SK-N-SH treated with all-trans-retinoic acid at 6 μM for 48 hours (cell line): ENCODE measurements around the gene ESAM.

Experiments used
- ATAC-seq: fragments of 200-7000 bp; cut with Tn5 transposase; 3 replicates; pipeline ENCODE4 v1.9.1; 2020; ENCODE audit warnings: mild to moderate bottlenecking, moderate library complexity
- ARNTL ChIP-seq: fragments of 450-650 bp; formaldehyde crosslinking; IDR thresholded peaks from 2 replicates; pipeline ENCODE4 v1.5.0; 2020; ENCODE audit warnings: low read depth, mild to moderate bottlenecking, moderate library complexity, borderline replicate concordance
- BACH2 ChIP-seq: fragments of 250-450 bp; sonication (Bioruptor Pico); IDR thresholded peaks from 2 replicates; pipeline ENCODE4 v1.9.0; 2021; ENCODE audit warnings: mild to moderate bottlenecking, borderline replicate concordance
- CREB5 ChIP-seq: fragments of 250-450 bp; sonication (Bioruptor Pico); IDR thresholded peaks from 2 replicates; pipeline ENCODE4 v1.5.1; 2020; ENCODE audit warnings: low read depth, mild to moderate bottlenecking, moderate library complexity
- CSDC2 ChIP-seq: fragments of 250-450 bp; sonication (Bioruptor Pico); IDR thresholded peaks from 2 replicates; pipeline ENCODE4 v1.5.0; 2020; ENCODE audit warnings: mild to moderate bottlenecking, moderate library complexity
- CSRNP3 ChIP-seq: fragments of 250-450 bp; sonication (Bioruptor Pico); IDR thresholded peaks from 2 replicates; pipeline ENCODE4 v1.5.1; 2021; ENCODE audit warnings: mild to moderate bottlenecking, moderate library complexity
- ESRRG ChIP-seq: fragments of 250-450 bp; sonication (Bioruptor Pico); IDR thresholded peaks from 2 replicates; pipeline ENCODE4 v1.6.1; 2021; ENCODE audit warnings: mild to moderate bottlenecking
- GLIS3 ChIP-seq: fragments of 250-450 bp; sonication (Bioruptor Pico); IDR thresholded peaks from 2 replicates; pipeline ENCODE4 v1.5.0; 2020; ENCODE audit warnings: mild to moderate bottlenecking, moderate library complexity
- ISL1 ChIP-seq: fragments of 250-450 bp; sonication (Bioruptor Pico); IDR thresholded peaks from 2 replicates; pipeline ENCODE4 v2.1.2; 2022; ENCODE audit warnings: mild to moderate bottlenecking, moderate library complexity
- OSR1 ChIP-seq: fragments of 250-450 bp; sonication (Bioruptor Pico); IDR thresholded peaks from 2 replicates; pipeline ENCODE4 v1.8.0; 2022; ENCODE audit warnings: moderate library complexity, mild to moderate bottlenecking, inconsistent platforms
- PATZ1 ChIP-seq: fragments of 250-450 bp; sonication (Bioruptor Pico); IDR thresholded peaks from 2 replicates; pipeline ENCODE4 v1.8.0; 2020; ENCODE audit warnings: mild to moderate bottlenecking, moderate library complexity, borderline replicate concordance
- POU6F1 ChIP-seq: fragments of 250-450 bp; sonication (Bioruptor Pico); IDR thresholded peaks from 2 replicates; pipeline ENCODE4 v1.8.0; 2021; ENCODE audit warnings: low read depth, mild to moderate bottlenecking, moderate library complexity, borderline replicate concordance
- RARB ChIP-seq: fragments of 250-450 bp; sonication (Bioruptor Pico); IDR thresholded peaks from 2 replicates; pipeline ENCODE4 v1.8.0; 2021; ENCODE audit warnings: mild to moderate bottlenecking, moderate library complexity
- SNAI2 ChIP-seq: fragments of 250-450 bp; sonication (Bioruptor Pico); IDR thresholded peaks from 2 replicates; pipeline ENCODE4 v1.5.0; 2020; ENCODE audit warnings: mild to moderate bottlenecking, moderate library complexity
- TCF4 ChIP-seq: fragments of 250-450 bp; sonication (Bioruptor Pico); IDR thresholded peaks from 2 replicates; pipeline ENCODE4 v1.8.0; 2021; ENCODE audit warnings: mild to moderate bottlenecking, moderate library complexity, borderline replicate concordance
- TOX ChIP-seq: fragments of 250-450 bp; sonication (Bioruptor Pico); IDR thresholded peaks from 2 replicates; pipeline ENCODE4 v1.8.0; 2021; ENCODE audit warnings: mild to moderate bottlenecking, moderate library complexity, borderline replicate concordance
- TSHZ2 ChIP-seq: fragments of 250-450 bp; sonication (Bioruptor Pico); IDR thresholded peaks from 2 replicates; pipeline ENCODE4 v1.5.0; 2020; ENCODE audit warnings: mild to moderate bottlenecking, moderate library complexity
- ZC3H10 ChIP-seq: fragments of 250-450 bp; sonication (Bioruptor Pico); IDR thresholded peaks from 2 replicates; pipeline ENCODE4 v1.5.1; 2021; ENCODE audit warnings: mild to moderate bottlenecking, moderate library complexity
- ZFP3 ChIP-seq: fragments of 250-450 bp; sonication (Bioruptor Pico); IDR thresholded peaks from 2 replicates; pipeline ENCODE4 v1.5.0; 2020; ENCODE audit warnings: mild to moderate bottlenecking, moderate library complexity
- ZFP30 ChIP-seq: fragments of 450-650 bp; formaldehyde crosslinking; IDR thresholded peaks from 2 replicates; pipeline ENCODE4 v1.5.0; 2022; ENCODE audit warnings: mild to moderate bottlenecking, moderate library complexity
- ZNF565 ChIP-seq: fragments of 450-650 bp; formaldehyde crosslinking; conservative IDR thresholded peaks from 2 replicates; pipeline ENCODE4 v1.5.0; 2020; ENCODE audit warnings: low read depth, mild to moderate bottlenecking, moderate library complexity
- ZNF70 ChIP-seq: fragments of 450-650 bp; formaldehyde crosslinking; IDR thresholded peaks from 2 replicates; pipeline ENCODE4 v1.5.0; 2020; ENCODE audit warnings: mild to moderate bottlenecking, moderate library complexity
- ZNF8 ChIP-seq: fragments of 450-650 bp; formaldehyde crosslinking; IDR thresholded peaks from 2 replicates; pipeline ENCODE4 v1.5.0; 2020; ENCODE audit warnings: mild to moderate bottlenecking, moderate library complexity

The ESAM gene

GRCh38 chr11:124717421-124717785 lies 44.7 kb downstream of the ESAM start:
- TF ChIP-seq TSHZ2 (CRISPR knock-in tag): no peak
- no peak for TF ChIP-seq GLIS3 (CRISPR knock-in tag)
- TF ChIP-seq ZNF565 (CRISPR knock-in tag): no peak
- no peak for TF ChIP-seq CSDC2 (CRISPR knock-in tag)
- TF ChIP-seq CSRNP3 (CRISPR knock-in tag): no peak
- TF ChIP-seq TOX (CRISPR knock-in tag): no peak
- no peak for TF ChIP-seq ESRRG (CRISPR knock-in tag)
- no peak for TF ChIP-seq OSR1 (CRISPR knock-in tag)
- no peak for TF ChIP-seq CREB5 (CRISPR knock-in tag)
- TF ChIP-seq BACH2 (CRISPR knock-in tag): no peak
- no peak for TF ChIP-seq ZFP3 (CRISPR knock-in tag)
- no peak for TF ChIP-seq PATZ1 (CRISPR knock-in tag)
- TF ChIP-seq ISL1: no peak
- no peak for TF ChIP-seq ZNF70 (CRISPR knock-in tag)
- no peak for TF ChIP-seq SNAI2 (CRISPR knock-in tag)
- TF ChIP-seq ZNF8 (CRISPR knock-in tag): no peak
- no peak for TF ChIP-seq RARB (CRISPR knock-in tag)
- ATAC-seq: peak; percentile 39

GRCh38 chr11:124716591-124716990 lies 45.5 kb downstream of the ESAM start:
- TF ChIP-seq ZFP3 (CRISPR knock-in tag) (no peak), ZNF70 (CRISPR knock-in tag) (no peak), ARNTL (no peak)
- TF ChIP-seq, all 23 proteins: peak for 0

GRCh38 chr11:124712392-124712791 lies 49.7 kb downstream of the ESAM start:
- TF ChIP-seq CSRNP3 (CRISPR knock-in tag): no peak
- no peak for TF ChIP-seq TCF4 (CRISPR knock-in tag)
- no peak for TF ChIP-seq ZNF8 (CRISPR knock-in tag)
- TF ChIP-seq ZC3H10 (CRISPR knock-in tag): no peak
- no peak for TF ChIP-seq BACH2 (CRISPR knock-in tag)
- no peak for TF ChIP-seq CREB5 (CRISPR knock-in tag)
- TF ChIP-seq ARNTL: no peak
- no peak for TF ChIP-seq SNAI2 (CRISPR knock-in tag)
- TF ChIP-seq ESRRG (CRISPR knock-in tag): no peak
- TF ChIP-seq ISL1: no peak
- no peak for TF ChIP-seq POU6F1 (CRISPR knock-in tag)
- TF ChIP-seq CSDC2 (CRISPR knock-in tag): no peak
- no peak for TF ChIP-seq TOX (CRISPR knock-in tag)
- no peak for TF ChIP-seq ZNF70 (CRISPR knock-in tag)
- TF ChIP-seq TSHZ2 (CRISPR knock-in tag): no peak
- no peak for TF ChIP-seq GLIS3 (CRISPR knock-in tag)
- TF ChIP-seq ZFP30 (CRISPR knock-in tag): no peak
- TF ChIP-seq OSR1 (CRISPR knock-in tag): no peak
- no peak for ATAC-seq

More at GRCh38 chr11:124716591-124716990, 45.5 kb downstream of the ESAM start:
- no peak for ATAC-seq
